ENCODE measurements around the gene MPDU1. TPM values are rescaled to one million over a fixed set of nuclear protein-coding genes. Genes with fewer than 3 reads are reported as not detected.
A peak's percentile ranks its signal among the peaks of the same experiment; 100 is the strongest.

The MPDU1 gene
- total and polyA plus RNA-seq, 3 experiments from 2014 or later: 40.5 to 124 (median 115) TPM

GRCh38 chr17:7577327-7578199 is 6.1 kb upstream of the MPDU1 start:
- H3K9me3 ChIP-seq (ENCODE audit: low read length): no peaks in the 10 kb centered on the region
- peak overlapping the region in 1 of 7 donors; percentile 97 for H3K4me3 Mint-ChIP-seq
- H3K4me1 ChIP-seq (ENCODE audit: insufficient read depth, low read length): peaks cover 48% of the 10 kb centered on the region
- peaks cover 57% of the 10 kb centered on the region for H3K36me3 ChIP-seq (ENCODE audit: insufficient read depth, low read length)
- H3K27ac Mint-ChIP-seq: peak overlapping the region; percentile 39 to 96 (median 82)
- peaks cover 0 to 11% of the 10 kb centered on the region in 2 donors for H3K27me3 Mint-ChIP-seq
- no peak overlapping the region for H3K4me3 ChIP-seq (ENCODE audit: low read length)
- ChIA-PET POLR2A (interaction anchor here (0.6 kb wide), 1 partner anchor 620 kb away, joined by 3 read pairs; no protein-coding TSS in a partner anchor), CTCF (interaction anchor here (1.5 kb wide), 1 partner anchor 12 kb away, joined by 6 read pairs; the partner anchor contains the start of gene SOX15)
- no peak for DNase-seq
- H3K4me1 Mint-ChIP-seq: peaks cover 68 to 87% (median 71%) of the 10 kb centered on the region in 3 donors
- peaks cover 17 to 69% (median 19%) of the 10 kb centered on the region in 3 donors for H3K36me3 Mint-ChIP-seq
- H3K27ac ChIP-seq (ENCODE audit: low read depth, low read length): no peak overlapping the region
- H3K27me3 ChIP-seq (ENCODE audit: insufficient read depth, low read length, poor library complexity, severe bottlenecking): no peaks in the 10 kb centered on the region
- peaks cover 0 to 4% (median 2%) of the 10 kb centered on the region in 5 donors for H3K9me3 Mint-ChIP-seq

GRCh38 chr17:7579001-7579833 is 4.4 kb upstream of the MPDU1 start, which contains the start of gene CD68:
CD68 (plus strand) TSS chr17:7579638; CDS start chr17:7579678, 40 bp downstream.
- peak within 1 kb of the TSS; percentile 81 to 96 (median 88) for H3K27ac Mint-ChIP-seq
- ChIA-PET POLR2A (interaction anchor here (1.2 to 2.0 kb wide), 4 partner anchors 9 to 107 kb away, joined by 3 to 7 read pairs (median 5); partner anchors contain the start of genes FXR2 and SENP3), CTCF (interaction anchor here (0.7 to 2.0 kb wide), 2 partner anchors 10 to 143 kb away, joined by 3 to 6 read pairs; no protein-coding TSS in a partner anchor)
- Histone ChIP-seq H3K27ac (ENCODE audit: low read depth, low read length) (peak within 1 kb of the TSS; percentile 53), H3K36me3 (ENCODE audit: insufficient read depth, low read length) (peaks cover 48% of the 10 kb centered on the region), H3K27me3 (ENCODE audit: insufficient read depth, low read length, poor library complexity, severe bottlenecking) (no peaks in the 10 kb centered on the region), H3K4me1 (ENCODE audit: insufficient read depth, low read length) (peaks cover 55% of the 10 kb centered on the region), H3K4me3 (ENCODE audit: low read length) (peak within 1 kb of the TSS; percentile 13), H3K9me3 (ENCODE audit: low read length) (no peaks in the 10 kb centered on the region)
- peaks cover 73 to 90% (median 78%) of the 10 kb centered on the region in 3 donors for H3K4me1 Mint-ChIP-seq
- H3K9me3 Mint-ChIP-seq: no peaks in the 10 kb centered on the region
- peaks cover 0 to 4% of the 10 kb centered on the region in 2 donors for H3K27me3 Mint-ChIP-seq
- peaks cover 17 to 62% (median 18%) of the 10 kb centered on the region in 3 donors for H3K36me3 Mint-ChIP-seq
- peak within 1 kb of the TSS in 6 of 7 donors; percentile 27 to 85 (median 56) for H3K4me3 Mint-ChIP-seq
- DNase-seq: peak in 4 of 5 donors; percentile 27 to 64 (median 36)

DNA sequence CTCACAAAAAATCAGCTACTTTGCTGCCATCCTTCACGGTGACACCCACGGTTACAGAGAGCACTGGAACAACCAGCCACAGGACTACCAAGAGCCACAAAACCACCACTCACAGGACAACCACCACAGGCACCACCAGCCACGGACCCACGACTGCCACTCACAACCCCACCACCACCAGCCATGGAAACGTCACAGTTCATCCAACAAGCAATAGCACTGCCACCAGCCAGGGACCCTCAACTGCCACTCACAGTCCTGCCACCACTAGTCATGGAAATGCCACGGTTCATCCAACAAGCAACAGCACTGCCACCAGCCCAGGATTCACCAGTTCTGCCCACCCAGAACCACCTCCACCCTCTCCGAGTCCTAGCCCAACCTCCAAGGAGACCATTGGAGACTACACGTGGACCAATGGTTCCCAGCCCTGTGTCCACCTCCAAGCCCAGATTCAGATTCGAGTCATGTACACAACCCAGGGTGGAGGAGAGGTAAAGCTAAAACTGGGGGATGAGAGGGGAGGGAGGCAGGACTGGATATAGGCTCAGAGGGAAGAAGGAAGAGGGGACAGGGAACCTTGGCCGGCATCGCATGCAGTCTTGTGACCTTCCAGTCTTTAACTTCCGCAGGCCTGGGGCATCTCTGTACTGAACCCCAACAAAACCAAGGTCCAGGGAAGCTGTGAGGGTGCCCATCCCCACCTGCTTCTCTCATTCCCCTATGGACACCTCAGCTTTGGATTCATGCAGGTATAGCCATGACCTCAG is 3.6 kb upstream of the MPDU1 start:
- no peak for DNase-seq
- Histone ChIP-seq H3K27me3 (ENCODE audit: insufficient read depth, low read length, poor library complexity, severe bottlenecking) (no peaks in the 10 kb centered on the region), H3K4me3 (ENCODE audit: low read length) (peak overlapping the region; percentile 13), H3K27ac (ENCODE audit: low read depth, low read length) (peak overlapping the region; percentile 53), H3K9me3 (ENCODE audit: low read length) (no peaks in the 10 kb centered on the region), H3K4me1 (ENCODE audit: insufficient read depth, low read length) (peaks cover 54% of the 10 kb centered on the region), H3K36me3 (ENCODE audit: insufficient read depth, low read length) (peaks cover 40% of the 10 kb centered on the region)
- POLR2A ChIA-PET: interaction anchor here (1.2 to 2.0 kb wide), 4 partner anchors 9 to 106 kb away, joined by 3 to 7 read pairs (median 5); partner anchors contain the start of genes FXR2 and SENP3
- H3K4me1 Mint-ChIP-seq: peaks cover 70 to 88% (median 78%) of the 10 kb centered on the region in 3 donors
- H3K36me3 Mint-ChIP-seq: peaks cover 11 to 55% (median 12%) of the 10 kb centered on the region in 3 donors
- H3K27me3 Mint-ChIP-seq: peaks cover 0 to 4% of the 10 kb centered on the region in 2 donors
- H3K9me3 Mint-ChIP-seq: no peaks in the 10 kb centered on the region
- peak overlapping the region in 4 of 7 donors; percentile 27 to 85 (median 58) for H3K4me3 Mint-ChIP-seq
- peak overlapping the region; percentile 80 to 96 (median 88) for H3K27ac Mint-ChIP-seq
- CTCF ChIA-PET: interaction anchor here (0.7 to 2.0 kb wide), 4 partner anchors 9 to 227 kb away, joined by 3 to 6 read pairs (median 4); no protein-coding TSS in a partner anchor

- Mint-ChIP-seq H3K9me3 (no peaks in the 10 kb centered on the region), H3K27ac (peak overlapping the region in 7 of 8 donors; percentile 21 to 96 (median 79)), H3K27me3 (peaks cover 0 to 4% of the 10 kb centered on the region in 2 donors), H3K4me1 (peaks cover 66 to 85% (median 76%) of the 10 kb centered on the region in 3 donors), H3K36me3 (peaks cover 9 to 47% (median 10%) of the 10 kb centered on the region in 3 donors), H3K4me3 (peak overlapping the region in 5 of 7 donors; percentile 8 to 61 (median 38))
- POLR2A ChIA-PET: interaction anchor here (1.2 to 2.0 kb wide), 4 partner anchors 10 to 105 kb away, joined by 3 to 7 read pairs (median 5); partner anchors contain the start of genes FXR2 and SENP3
- DNase-seq: no peak
- Histone ChIP-seq H3K4me1 (ENCODE audit: insufficient read depth, low read length) (peaks cover 48% of the 10 kb centered on the region), H3K27me3 (ENCODE audit: insufficient read depth, low read length, poor library complexity, severe bottlenecking) (no peaks in the 10 kb centered on the region), H3K36me3 (ENCODE audit: insufficient read depth, low read length) (peaks cover 31% of the 10 kb centered on the region), H3K4me3 (ENCODE audit: low read length) (no peak overlapping the region), H3K27ac (ENCODE audit: low read depth, low read length) (peak overlapping the region; percentile 53), H3K9me3 (ENCODE audit: low read length) (no peaks in the 10 kb centered on the region)
- CTCF ChIA-PET: interaction anchor here (0.8 to 2.0 kb wide), 3 partner anchors 8 to 228 kb away, joined by 3 to 6 read pairs (median 4); no protein-coding TSS in a partner anchor
Observed at GRCh38 chr17:7580604-7581575, 2.8 kb upstream of the MPDU1 start.

DNA sequence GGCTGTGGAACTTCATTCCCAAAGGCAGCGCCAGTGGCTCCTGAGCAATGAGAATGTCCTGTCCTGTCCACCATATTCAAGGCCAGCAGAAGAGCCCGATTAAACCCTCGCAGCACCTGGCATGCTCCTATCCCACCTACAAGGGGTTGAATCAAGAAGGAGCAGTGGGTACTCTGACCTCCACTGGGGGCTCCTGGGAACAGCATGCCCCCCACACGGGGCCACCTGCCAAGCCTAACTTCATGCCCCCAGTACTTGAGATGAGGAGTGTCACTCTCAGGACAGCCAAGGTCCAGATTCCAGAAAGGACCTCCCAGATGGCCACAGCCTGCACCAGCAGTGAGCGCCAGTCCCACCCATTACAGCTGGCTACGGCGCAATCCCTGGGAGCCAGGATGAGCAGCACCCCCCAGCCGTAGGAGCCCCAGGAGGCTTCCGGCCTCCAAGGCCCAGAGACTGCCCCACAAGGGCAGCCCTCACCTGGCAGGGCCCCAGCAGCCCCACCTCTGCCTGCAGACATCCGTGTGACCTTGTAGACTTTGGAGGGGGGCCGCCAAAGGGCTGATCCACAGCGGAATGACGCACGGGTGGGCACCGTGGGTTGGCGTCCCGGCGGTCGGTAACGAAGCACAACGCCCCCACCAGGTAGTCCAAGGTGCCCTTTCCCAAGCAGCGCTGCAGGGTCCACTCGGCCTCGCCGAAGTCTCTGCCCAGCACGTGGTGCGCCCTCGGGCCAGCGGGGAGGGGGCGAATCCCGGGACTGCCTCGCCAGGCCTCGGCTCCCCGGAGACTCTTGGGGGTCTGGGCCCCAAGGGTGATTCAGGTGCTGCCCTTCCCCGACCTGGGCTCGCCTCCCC is 1.0 kb upstream of the MPDU1 start:
- peak overlapping the region; percentile 56 to 100 (median 99) for H3K4me3 Mint-ChIP-seq
- H3K36me3 Mint-ChIP-seq: peaks cover 0 to 36% (median 6%) of the 10 kb centered on the region in 3 donors
- ChIA-PET CTCF (interaction anchor here (1.2 to 3.8 kb wide), 6 partner anchors 8 to 147 kb away, joined by 3 to 33 read pairs (median 13); partner anchors contain the start of genes SENP3, TMEM102, TP53 and WRAP53), POLR2A (interaction anchor here (0.7 to 3.4 kb wide), 8 partner anchors 8 to 617 kb away, joined by 3 to 70 read pairs (median 10); partner anchors contain the start of genes ACAP1, ATP1B2, FXR2 and TMEM102)
- Histone ChIP-seq H3K36me3 (ENCODE audit: insufficient read depth, low read length) (peaks cover 20% of the 10 kb centered on the region), H3K27ac (ENCODE audit: low read depth, low read length) (peak overlapping the region; percentile 98), H3K4me3 (ENCODE audit: low read length) (peak overlapping the region; percentile 98), H3K27me3 (ENCODE audit: insufficient read depth, low read length, poor library complexity, severe bottlenecking) (no peaks in the 10 kb centered on the region), H3K4me1 (ENCODE audit: insufficient read depth, low read length) (peaks cover 42% of the 10 kb centered on the region), H3K9me3 (ENCODE audit: low read length) (no peaks in the 10 kb centered on the region)
- peaks cover 0 to 4% of the 10 kb centered on the region in 2 donors for H3K27me3 Mint-ChIP-seq
- peaks cover 58 to 68% (median 61%) of the 10 kb centered on the region in 3 donors for H3K4me1 Mint-ChIP-seq
- no peak for DNase-seq
- no peaks in the 10 kb centered on the region for H3K9me3 Mint-ChIP-seq
- peak overlapping the region; percentile 12 to 100 (median 60) for H3K27ac Mint-ChIP-seq
